HUES64 (cell line): Measurements from ENCODE around the gene B4GALT2.

Experiments
- H3K27ac ChIP-seq: 2 replicates; pipeline ENCODE4 v1.7.0; 2013; ENCODE audit warnings: low read depth, low read length, inconsistent platforms
- H3K27me3 ChIP-seq: 2 replicates; pipeline ENCODE4 v1.6.1; 2013; ENCODE audit warnings: mild to moderate bottlenecking, low read length; ENCODE audit not compliant: insufficient read depth
- H3K36me3 ChIP-seq: 2 replicates; pipeline ENCODE4 v1.6.1; 2013; ENCODE audit warnings: mild to moderate bottlenecking, low read length; ENCODE audit not compliant: insufficient read depth
- H3K4me1 ChIP-seq: 2 replicates; pipeline ENCODE4 v1.6.1; 2013; ENCODE audit warnings: mild to moderate bottlenecking, low read length, moderate library complexity; ENCODE audit not compliant: insufficient read depth
- H3K4me3 ChIP-seq: 2 replicates; pipeline ENCODE4 v1.5.1; 2013; ENCODE audit warnings: mild to moderate bottlenecking, low read length, moderate library complexity
- H3K9ac ChIP-seq: 2 replicates; pipeline ENCODE4 v1.6.1; 2013; ENCODE audit warnings: mild to moderate bottlenecking, low read depth, low read length
- H3K9me3 ChIP-seq: 2 replicates; pipeline ENCODE4 v1.6.1; 2013; ENCODE audit warnings: low read depth, low read length; ENCODE audit not compliant: insufficient read depth
- WGBS: fragments of 150-250, 120-280 bp; methylation state at CpG from one replicate; pipeline ENCODE4 v1.1.7; 2013; ENCODE audit warnings: missing lambda C conversion rate; 5-methylcytosine and 5-hydroxymethylcytosine counted together

B4GALT2 gene

GRCh38 chr1:43935711-43936427 lies 43.1 kb upstream of the B4GALT2 start:
- H3K9me3 ChIP-seq, result no peaks in the 10 kb centered on the region
- peaks cover 5% of the 10 kb centered on the region; the same call in 1 of the 2 replicates for H3K36me3 ChIP-seq
- no peak overlapping the region for H3K9ac ChIP-seq
- peak overlapping the region; percentile 64 for H3K4me3 ChIP-seq
- no peak overlapping the region for H3K27ac ChIP-seq
- peaks cover 16% of the 10 kb centered on the region for H3K4me1 ChIP-seq
- 8% methylated on average over 48 of the region's 48 CpGs for WGBS
- peaks cover 25% of the 10 kb centered on the region for H3K27me3 ChIP-seq

- no peak overlapping the region for H3K27ac ChIP-seq
- peaks cover 25% of the 10 kb centered on the region for H3K27me3 ChIP-seq
- H3K9me3 ChIP-seq, result no peaks in the 10 kb centered on the region
- H3K9ac ChIP-seq, result 0 out of 2 replicates have a peak overlapping the region, but pooled peaks have one; percentile 52
- H3K4me1 ChIP-seq, result peaks cover 16% of the 10 kb centered on the region
- H3K36me3 ChIP-seq, result peaks cover 5% of the 10 kb centered on the region; the same call in 1 of the 2 replicates
- WGBS, result 5% methylated on average over 56 of the region's 56 CpGs
- peak overlapping the region; percentile 64 for H3K4me3 ChIP-seq
Observed at GRCh38 chr1:43936431-43937151, 42.4 kb upstream of the B4GALT2 start.

DNA sequence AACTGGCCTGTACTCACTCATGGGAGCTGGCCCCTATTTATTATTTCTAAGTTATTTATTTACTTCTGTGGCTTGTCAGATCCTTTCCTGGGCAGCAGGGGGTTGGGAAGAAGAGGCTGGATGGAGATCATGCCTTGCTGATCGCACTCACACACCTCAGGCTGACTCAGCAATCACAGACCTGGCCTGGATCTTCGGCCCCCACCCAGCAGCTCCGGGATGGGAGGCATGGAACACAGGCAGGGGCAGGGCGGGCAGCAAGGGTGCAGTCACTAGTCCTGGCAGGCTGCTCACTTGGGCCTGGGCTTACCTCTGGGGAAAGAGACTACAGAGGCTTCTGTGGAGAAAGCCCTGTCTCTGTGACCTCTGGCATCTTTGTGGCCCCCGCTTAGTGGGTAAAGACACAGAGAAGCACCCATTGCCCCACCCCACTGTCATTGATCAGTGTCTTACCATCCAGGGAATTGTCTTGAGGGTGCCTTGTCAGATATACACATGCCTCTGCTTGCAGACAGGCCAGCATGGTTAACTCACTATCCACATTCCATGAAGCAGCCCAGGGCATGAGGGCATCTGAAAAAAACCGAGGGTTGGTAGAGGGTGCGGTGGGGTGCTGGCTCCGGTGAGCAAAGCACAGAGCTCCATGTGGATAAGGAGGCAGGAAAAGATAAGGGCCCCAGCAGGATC lies 41.7 kb upstream of the B4GALT2 start:
- Histone ChIP-seq H3K36me3 (peaks cover 5% of the 10 kb centered on the region; the same call in 1 of the 2 replicates), H3K27me3 (peaks cover 22% of the 10 kb centered on the region), H3K9ac (no peak overlapping the region), H3K4me3 (no peak overlapping the region), H3K27ac (no peak overlapping the region), H3K9me3 (no peaks in the 10 kb centered on the region), H3K4me1 (peaks cover 16% of the 10 kb centered on the region)
- WGBS, result 87% methylated on average over 8 of the region's 8 CpGs

GRCh38 chr1:43938383-43938782 lies 40.6 kb upstream of the B4GALT2 start:
- Histone ChIP-seq H3K27ac (no peak overlapping the region), H3K4me1 (peaks cover 16% of the 10 kb centered on the region), H3K36me3 (peaks cover 5% of the 10 kb centered on the region; the same call in 1 of the 2 replicates), H3K9ac (no peak overlapping the region), H3K9me3 (no peaks in the 10 kb centered on the region), H3K27me3 (peaks cover 14% of the 10 kb centered on the region; the same call in 1 of the 2 replicates), H3K4me3 (no peak overlapping the region)
- 77% methylated on average over 10 of the region's 10 CpGs for WGBS

DNA sequence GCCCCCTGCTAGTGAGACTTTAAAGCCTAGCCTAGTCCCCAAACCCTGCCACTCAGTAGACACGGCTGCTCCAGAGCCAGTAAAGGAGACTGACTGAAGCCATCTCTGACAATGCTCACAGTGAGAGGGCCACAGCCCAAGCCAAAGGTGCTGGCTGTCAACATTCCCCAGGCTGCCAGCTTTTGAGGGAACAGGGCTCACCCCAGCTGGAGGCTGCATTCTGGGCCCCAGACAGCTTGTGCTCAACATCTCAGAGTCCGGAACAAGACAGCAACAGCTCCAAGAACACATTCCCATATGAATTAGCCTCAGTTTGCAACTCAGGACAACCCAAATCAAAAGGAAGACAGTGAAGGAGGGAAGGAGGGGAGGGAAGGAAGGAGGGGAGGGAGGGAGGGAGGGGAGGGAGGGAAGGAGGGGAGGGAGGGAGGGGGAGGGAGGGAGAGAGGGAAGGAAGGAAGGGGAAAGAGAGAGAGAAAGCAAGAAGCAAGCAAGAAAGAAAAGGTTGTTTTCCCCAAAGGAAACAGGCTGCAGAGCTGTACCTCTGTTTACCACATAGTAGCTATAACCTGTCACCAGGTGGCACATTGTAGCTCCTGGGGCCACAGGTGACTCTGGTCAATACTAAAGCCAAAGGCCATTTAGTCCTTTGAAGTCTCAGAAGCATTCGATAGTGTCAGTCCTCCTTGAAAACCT lies 40.0 kb upstream of the B4GALT2 start:
- H3K9me3 ChIP-seq, result no peaks in the 10 kb centered on the region
- peaks cover 14% of the 10 kb centered on the region; the same call in 1 of the 2 replicates for H3K27me3 ChIP-seq
- H3K4me3 ChIP-seq, result no peak overlapping the region
- 60% methylated on average over 3 of the region's 3 CpGs for WGBS
- H3K36me3 ChIP-seq, result peaks cover 5% of the 10 kb centered on the region; the same call in 1 of the 2 replicates
- no peak overlapping the region for H3K9ac ChIP-seq
- no peak overlapping the region for H3K27ac ChIP-seq
- H3K4me1 ChIP-seq, result peaks cover 16% of the 10 kb centered on the region

DNA sequence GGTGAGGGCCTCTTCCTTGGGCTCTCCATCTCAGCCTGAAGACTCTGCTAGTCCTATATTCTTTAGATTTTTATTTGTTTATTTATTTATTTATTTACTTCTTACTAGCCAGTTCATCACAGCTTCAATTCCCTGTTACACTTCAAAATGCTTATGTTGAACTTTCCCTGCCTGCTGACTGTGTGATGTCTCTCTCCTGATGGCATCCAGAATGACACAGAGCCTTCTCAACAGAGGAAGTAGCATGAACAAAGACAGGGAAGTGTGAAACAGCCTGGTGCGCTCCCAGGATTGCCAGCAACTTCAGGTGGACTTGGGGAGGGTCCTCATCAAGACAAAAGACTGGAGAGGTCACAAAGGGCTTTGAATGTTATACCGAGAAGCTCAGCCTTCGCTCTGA lies 36.6 kb upstream of the B4GALT2 start:
- 85% methylated on average over 3 of the region's 3 CpGs for WGBS

GRCh38 chr1:43944860-43945259 lies 34.1 kb upstream of the B4GALT2 start:
- Histone ChIP-seq H3K9me3 (no peaks in the 10 kb centered on the region), H3K9ac (no peak overlapping the region), H3K27ac (no peak overlapping the region), H3K36me3 (peaks cover 5% of the 10 kb centered on the region; the same call in 1 of the 2 replicates), H3K4me1 (peaks cover 12% of the 10 kb centered on the region; the same call in 1 of the 2 replicates), H3K4me3 (no peak overlapping the region), H3K27me3 (no peaks in the 10 kb centered on the region)
- WGBS, result 96% methylated on average over 1 of the region's 1 CpG

More for the DNA sequence above, 36.6 kb upstream of the B4GALT2 start:
- no peaks in the 10 kb centered on the region for H3K9me3 ChIP-seq
- peaks cover 1% of the 10 kb centered on the region; the same call in 1 of the 2 replicates for H3K36me3 ChIP-seq
- no peak overlapping the region for H3K4me3 ChIP-seq
- H3K4me1 ChIP-seq, result peaks cover 11% of the 10 kb centered on the region
- H3K9ac ChIP-seq, result no peak overlapping the region
- no peaks in the 10 kb centered on the region for H3K27me3 ChIP-seq
- no peak overlapping the region for H3K27ac ChIP-seq

DNA sequence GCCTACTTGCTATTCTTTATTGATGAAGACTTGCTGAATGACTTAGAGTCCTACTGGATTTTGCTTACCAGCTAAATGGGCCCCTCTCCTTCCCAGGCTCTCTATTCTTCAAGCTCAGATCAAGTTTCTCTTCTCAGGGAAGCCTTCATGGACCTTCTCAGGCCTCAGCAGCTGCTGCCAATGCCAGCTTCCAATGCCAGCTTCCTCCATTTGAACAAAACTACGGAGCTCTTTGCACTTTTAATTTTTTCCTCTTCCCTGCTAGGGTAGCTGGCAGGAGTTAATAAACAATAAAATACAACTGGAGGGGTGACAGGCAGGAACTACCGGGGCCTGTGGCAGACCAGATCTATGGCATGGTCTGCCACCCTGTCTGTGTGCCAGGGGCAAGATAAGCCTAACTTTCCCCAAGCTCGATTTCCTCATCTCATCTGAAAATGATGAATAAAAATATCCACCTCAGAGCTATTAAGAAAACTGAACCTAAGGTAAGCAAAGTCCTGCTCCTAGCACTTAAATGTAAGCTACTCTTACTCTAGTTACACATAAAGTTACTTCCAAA lies 33.3 kb upstream of the B4GALT2 start:
- 79% methylated on average over 3 of the region's 3 CpGs for WGBS
- no peaks in the 10 kb centered on the region for H3K27me3 ChIP-seq
- H3K36me3 ChIP-seq, result peaks cover 12% of the 10 kb centered on the region
- H3K27ac ChIP-seq, result peak overlapping the region; percentile 97; the same call in 1 of the 2 replicates
- no peaks in the 10 kb centered on the region for H3K9me3 ChIP-seq
- peaks cover 12% of the 10 kb centered on the region; the same call in 1 of the 2 replicates for H3K4me1 ChIP-seq
- H3K9ac ChIP-seq, result peak overlapping the region; percentile 48; the same call in 1 of the 2 replicates
- H3K4me3 ChIP-seq, result peak overlapping the region; percentile 95

DNA sequence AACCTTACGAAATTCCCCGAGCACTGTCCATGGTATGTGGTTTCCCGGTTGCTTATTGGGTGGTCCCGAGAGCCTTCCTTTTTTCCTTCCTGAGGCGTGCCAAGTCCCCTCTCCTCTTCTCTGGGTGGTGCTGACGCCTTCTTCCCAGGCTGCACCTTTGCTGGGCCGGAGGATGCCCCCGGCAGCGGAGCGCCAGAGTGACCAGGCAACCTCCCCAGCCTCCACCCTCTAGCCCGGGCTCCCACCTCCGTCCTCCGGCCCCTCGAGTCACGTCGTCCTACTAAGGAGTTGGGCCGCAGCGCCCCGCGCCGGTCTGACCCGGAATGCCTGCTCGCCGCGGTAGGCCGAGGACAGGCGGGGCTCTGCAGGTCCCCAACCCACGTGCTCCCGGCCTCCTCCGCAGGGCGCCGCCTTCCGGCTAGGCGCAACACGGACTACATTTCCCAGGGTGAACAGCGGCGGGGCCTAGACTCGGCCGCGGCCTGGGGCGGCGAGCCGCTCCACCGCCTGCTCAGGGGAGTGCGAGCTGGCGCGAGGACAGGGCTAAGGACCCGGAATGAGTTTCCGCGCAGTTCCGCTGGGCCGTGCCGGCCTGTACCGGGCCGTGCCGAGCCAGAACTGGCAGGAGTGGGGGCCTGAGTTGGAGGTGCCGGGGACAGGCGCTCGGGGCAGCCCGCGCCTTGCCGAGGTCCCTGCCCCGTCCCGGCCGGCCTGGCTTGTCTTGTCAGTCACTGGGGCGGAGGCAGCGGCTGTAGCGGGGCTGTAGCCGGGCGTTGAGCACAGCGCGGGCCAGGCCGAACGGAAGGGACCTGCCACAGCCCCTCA lies 32.6 kb upstream of the B4GALT2 start, which contains the start of gene IPO13:
TSS of gene IPO13 (plus strand) at position 715 of the 825 bp plus-strand sequence. CDS start 651 bp downstream, outside the sequence.
- Histone ChIP-seq H3K4me3 (peak within 1 kb of the TSS; percentile 95), H3K27me3 (no peaks in the 10 kb centered on the region), H3K9ac (peak within 1 kb of the TSS; percentile 97), H3K27ac (peak within 1 kb of the TSS; percentile 97), H3K4me1 (peaks cover 12% of the 10 kb centered on the region; the same call in 1 of the 2 replicates), H3K36me3 (peaks cover 12% of the 10 kb centered on the region), H3K9me3 (no peaks in the 10 kb centered on the region)
- under 1% methylated on average over 74 of the region's 74 CpGs for WGBS
